Testis (tissue), 2 donors: ENCODE data around the gene ITGB5.

Source experiments
- CTCF ChIP-seq, 3 experiments: fragments of 450-650 bp in 2 of 3; fragments of 200-600 bp in 1 of 3; sonication (generic) in 1 of 3; IDR thresholded peaks; one replicate each; pipeline ENCODE4 v1.5.1; 2016 to 2019; ENCODE audit warnings: antibody characterized with exemption in 3 of 3, mild to moderate bottlenecking in 2 of 3, moderate library complexity in 1 of 3
- POLR2A ChIP-seq: fragments of 450-650 bp; IDR thresholded peaks from one replicate; pipeline ENCODE4 v1.6.1; 2017; ENCODE audit warnings: antibody characterized with exemption, mild to moderate bottlenecking, moderate library complexity

- TF ChIP-seq POLR2A = no peak
- no peak for TF ChIP-seq CTCF (IDR thresholded peaks at IDR 0.05)
These were observed 127.3 kb downstream of the ITGB5 start for GRCh38 chr3:124759666-124760401.
